Gastrocnemius medialis (tissue), 4 donors: ENCODE results near the gene HMGXB4. TPM values are rescaled to one million over a fixed set of nuclear protein-coding genes. Genes with fewer than 3 reads are reported as not detected.

Experiments used
- ATAC-seq, 2 donors: fragments of 150-250 bp; one replicate each; pipeline ENCODE4 v1.9.1; 2016
- DNase-seq, 2 donors: peaks; one replicate each; pipeline ENCODE4 v3.0.0-alpha.2; 2019
- H3K27ac ChIP-seq, 4 donors: fragments of 200-600 bp; sonication (generic); 1 replicate in 1 of 4; 2 replicates in 3 of 4; pipeline ENCODE4 v1.5.1; 2016 to 2018; ENCODE audit warnings: mild to moderate bottlenecking in 2 of 4, moderate library complexity in 1 of 4
- H3K27me3 ChIP-seq, 3 donors: fragments of 200-600 bp; sonication (generic) in 2 of 3; 1 replicate in 1 of 3; 2 replicates in 2 of 3; pipeline versions ENCODE4 v1.5.1 to v1.6.0; 2016 to 2019; ENCODE audit warnings: mild to moderate bottlenecking in 1 of 3, moderate library complexity in 1 of 3
- H3K36me3 ChIP-seq, 2 donors: fragments of 200-600 bp; sonication (generic) in 1 of 2; one replicate each; pipeline ENCODE4 v1.5.1; 2017 to 2018
- H3K4me1 ChIP-seq, 2 donors: fragments of 200-600 bp; sonication (generic) in 1 of 2; one replicate each; pipeline ENCODE4 v1.5.1; 2016 to 2017; ENCODE audit warnings: mild to moderate bottlenecking in 2 of 2
- H3K4me3 ChIP-seq, 4 donors: fragments of 200-600 bp; sonication (generic) in 3 of 4; 1 replicate in 1 of 4; 2 replicates in 3 of 4; pipeline ENCODE4 v1.5.1; 2016 to 2019; ENCODE audit warnings: mild to moderate bottlenecking in 2 of 4
- H3K9me3 ChIP-seq, 3 donors: fragments of 200-600 bp; sonication (generic) in 2 of 3; 1 replicate in 1 of 3; 2 replicates in 2 of 3; pipeline ENCODE4 v1.5.1; 2016 to 2019
- POLR2A ChIP-seq, 2 donors: fragments of 450-650 bp; IDR thresholded peaks; one replicate each; pipeline ENCODE4 v1.6.1; 2017; ENCODE audit warnings: antibody characterized with exemption in 2 of 2, mild to moderate bottlenecking in 2 of 2, moderate library complexity in 2 of 2
- in situ Hi-C, 4 donors: fragments of 200-750 bp; cut with MboI; loops; one replicate each; pipeline versions ENCODE4 v1.15.0 to v1.8.0; 2017; ENCODE audit warnings: low sequenced_read_pairs in 4 of 4
- intact Hi-C: fragments of 100-400 bp; cut with DNase I; formaldehyde crosslinking; loops from one replicate; pipeline ENCODE4 v1.15.1; 2023; ENCODE audit warnings: low total_unique reads
- total RNA-seq, 4 donors: library from RNA; depleted of rRNA; stranded (reverse); fragments of >200 nt; gene quantifications; one replicate each; pipeline versions ENCODE4 v1.1.0 to v1.2.3, GENCODE V29; 2016
- TF ChIP-seq, protein P1 (sequence below), 5 experiments: fragments of 450-650 bp in 3 of 5; fragments of 200-600 bp in 2 of 5; sonication (generic) in 2 of 5; IDR thresholded peaks in 4 of 5; conservative IDR thresholded peaks in 1 of 5; 1 replicate in 4 of 5; 2 replicates in 1 of 5; pipeline ENCODE4 v1.5.1; 2016 to 2019; ENCODE audit warnings: antibody characterized with exemption in 5 of 5, mild to moderate bottlenecking in 3 of 5, moderate library complexity in 3 of 5

The HMGXB4 gene
- total RNA-seq, 4 donors from 2014 or later: 8.3 to 19.2 (median 12.4) TPM

DNA sequence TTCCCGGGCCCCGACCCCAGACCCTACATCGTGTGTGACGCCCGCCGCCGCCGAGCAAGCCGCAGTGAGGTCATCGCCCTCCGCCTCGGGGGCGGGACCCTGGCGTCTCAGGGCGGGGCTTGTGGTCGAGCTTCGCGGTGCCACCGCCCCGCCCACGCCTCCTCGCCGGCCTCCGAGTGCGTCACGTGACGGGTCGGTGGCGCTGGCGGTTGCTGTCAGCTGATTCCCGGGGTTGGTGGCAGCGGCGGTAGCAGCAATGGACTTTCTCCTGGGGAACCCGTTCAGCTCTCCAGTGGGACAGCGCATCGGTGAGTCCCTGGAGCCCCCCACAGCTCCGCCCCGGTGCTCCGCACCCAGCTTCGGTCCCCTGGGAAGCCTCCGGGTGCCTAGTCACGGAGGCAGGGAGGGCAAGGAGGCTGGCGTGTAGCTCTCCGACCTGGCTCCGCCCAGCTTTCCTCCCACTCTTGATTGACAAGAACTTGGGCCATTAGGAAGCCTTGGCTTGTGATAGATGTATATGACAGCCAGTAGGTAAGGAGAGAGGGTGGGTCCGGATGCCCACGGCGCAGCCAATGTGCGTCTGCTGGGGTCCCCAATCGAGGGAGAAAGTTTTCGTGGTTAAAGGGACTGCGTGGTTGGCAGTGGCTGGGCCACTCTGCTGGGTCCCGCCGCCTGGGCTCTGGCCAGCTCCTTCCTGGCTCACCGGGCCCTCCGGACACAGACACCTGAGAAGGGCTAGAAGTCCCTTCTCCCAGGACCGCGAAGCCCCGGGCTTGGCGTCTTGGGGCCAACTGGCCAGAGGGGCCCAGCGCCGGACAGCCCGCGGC lies 42.6 kb downstream of the HMGXB4 start, which contains the start of gene TOM1:
Gene TOM1, plus strand, starts transcription at position 222 of the 827 bp plus-strand sequence. Its CDS starts 35 bp downstream, at position 257.
- Histone ChIP-seq H3K27me3 (no peaks in the 10 kb centered on the region), H3K36me3 (no peaks in the 10 kb centered on the region), H3K4me3 (peak within 1 kb of the TSS; percentile 80 to 86 (median 82)), H3K4me1 (peaks cover 37 to 39% of the 10 kb centered on the region in 2 donors), H3K27ac (peak within 1 kb of the TSS; percentile 98 to 99 (median 98)), H3K9me3 (no peaks in the 10 kb centered on the region)
- in situ Hi-C loops: no loop called here
- peak; percentile 87 to 91 for ATAC-seq
- intact Hi-C loops: loop anchor here (1.0 to 5.0 kb wide), 4 partner anchors 13 to 1897 kb away; partner anchors contain the start of gene HMGXB4
- TF ChIP-seq, protein P1, sequence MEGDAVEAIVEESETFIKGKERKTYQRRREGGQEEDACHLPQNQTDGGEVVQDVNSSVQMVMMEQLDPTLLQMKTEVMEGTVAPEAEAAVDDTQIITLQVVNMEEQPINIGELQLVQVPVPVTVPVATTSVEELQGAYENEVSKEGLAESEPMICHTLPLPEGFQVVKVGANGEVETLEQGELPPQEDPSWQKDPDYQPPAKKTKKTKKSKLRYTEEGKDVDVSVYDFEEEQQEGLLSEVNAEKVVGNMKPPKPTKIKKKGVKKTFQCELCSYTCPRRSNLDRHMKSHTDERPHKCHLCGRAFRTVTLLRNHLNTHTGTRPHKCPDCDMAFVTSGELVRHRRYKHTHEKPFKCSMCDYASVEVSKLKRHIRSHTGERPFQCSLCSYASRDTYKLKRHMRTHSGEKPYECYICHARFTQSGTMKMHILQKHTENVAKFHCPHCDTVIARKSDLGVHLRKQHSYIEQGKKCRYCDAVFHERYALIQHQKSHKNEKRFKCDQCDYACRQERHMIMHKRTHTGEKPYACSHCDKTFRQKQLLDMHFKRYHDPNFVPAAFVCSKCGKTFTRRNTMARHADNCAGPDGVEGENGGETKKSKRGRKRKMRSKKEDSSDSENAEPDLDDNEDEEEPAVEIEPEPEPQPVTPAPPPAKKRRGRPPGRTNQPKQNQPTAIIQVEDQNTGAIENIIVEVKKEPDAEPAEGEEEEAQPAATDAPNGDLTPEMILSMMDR (IDR thresholded peaks at IDR 0.05 in 4 of 5, conservative IDR thresholded peaks at IDR 0.05 in 1 of 5): peak in 1 of 5 experiments; percentile 36
- TF ChIP-seq POLR2A (IDR thresholded peaks at IDR 0.05): peak; percentile 98
- peak; percentile 96 to 98 for DNase-seq

DNA sequence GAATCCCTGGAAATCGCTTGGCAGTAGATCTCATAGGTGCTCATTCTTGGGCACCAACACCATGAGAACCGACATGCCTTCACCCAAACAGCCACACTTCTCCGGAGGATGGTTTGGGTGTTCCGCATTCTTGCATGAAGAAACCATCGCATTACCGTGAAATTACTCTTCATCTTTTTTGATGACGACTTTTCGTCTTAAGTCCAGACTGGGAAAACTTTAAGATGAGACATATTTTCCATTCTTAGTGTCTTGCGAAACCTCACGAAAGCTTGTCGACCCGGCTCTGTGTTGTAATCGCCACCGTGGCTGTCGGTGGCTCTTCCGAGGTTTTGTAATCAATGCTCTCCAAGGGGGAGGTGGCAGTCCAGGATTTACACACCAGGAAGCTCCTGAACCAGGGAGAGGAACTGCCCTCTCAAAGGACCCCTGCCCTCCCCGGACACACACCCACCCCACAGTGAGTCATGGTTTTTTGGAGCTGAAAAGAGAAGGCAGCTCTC lies 44.1 kb downstream of the HMGXB4 start:
- in situ Hi-C loops: no loop called here
- peak overlapping the region; percentile 98 to 99 (median 98) for H3K27ac ChIP-seq
- H3K27me3 ChIP-seq: no peaks in the 10 kb centered on the region
- peak; percentile 59 to 62 for TF ChIP-seq POLR2A (IDR thresholded peaks at IDR 0.05)
- TF ChIP-seq, protein P1 (IDR thresholded peaks at IDR 0.05 in 4 of 5, conservative IDR thresholded peaks at IDR 0.05 in 1 of 5): no peak
- peak in 1 of 2 donors; percentile 29 for ATAC-seq
- peak; percentile 48 to 85 for DNase-seq
- H3K9me3 ChIP-seq: no peaks in the 10 kb centered on the region
- H3K36me3 ChIP-seq: no peaks in the 10 kb centered on the region
- intact Hi-C loops: loop anchor here (5.0 kb wide), 1 partner anchor 1896 kb away; no protein-coding TSS in a partner anchor
- peak overlapping the region; percentile 80 to 86 (median 82) for H3K4me3 ChIP-seq
- H3K4me1 ChIP-seq: peaks cover 49 to 51% of the 10 kb centered on the region in 2 donors

DNA sequence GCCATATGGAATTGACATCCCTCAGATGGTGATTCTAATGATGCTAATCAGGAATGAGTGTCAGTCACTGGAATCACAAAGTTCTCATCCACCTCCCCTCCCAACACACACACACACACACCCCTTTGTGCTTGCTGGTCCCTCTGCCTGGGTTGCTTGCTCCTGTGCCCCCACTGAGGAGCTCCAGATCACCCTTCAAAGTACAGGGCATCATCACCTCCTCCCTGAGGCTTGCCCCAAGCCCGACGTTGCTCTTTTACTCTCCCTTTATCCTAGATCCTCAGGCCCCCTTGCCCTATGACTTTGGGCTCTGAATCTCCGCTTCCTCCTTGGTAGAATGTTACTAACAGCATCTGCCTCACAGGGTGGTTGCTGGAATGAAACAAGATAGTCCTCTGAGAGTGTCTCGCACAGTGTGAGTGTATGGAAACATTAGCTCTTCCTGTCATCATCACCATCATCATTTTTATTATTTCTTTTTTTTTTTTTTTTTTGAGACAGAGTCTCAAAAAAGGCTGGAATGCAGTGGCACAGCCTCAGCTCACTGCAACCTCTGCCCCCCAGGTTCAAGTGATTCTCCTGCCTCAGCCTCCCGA lies 45.8 kb downstream of the HMGXB4 start:
- Histone ChIP-seq H3K36me3 (no peaks in the 10 kb centered on the region), H3K27ac (peak overlapping the region; percentile 98 to 99 (median 98)), H3K4me3 (no peak overlapping the region), H3K4me1 (peaks cover 65 to 68% of the 10 kb centered on the region in 2 donors), H3K27me3 (no peaks in the 10 kb centered on the region), H3K9me3 (no peaks in the 10 kb centered on the region)
- in situ Hi-C loops: no loop called here
- intact Hi-C loops: loop anchor here (5.0 kb wide), 1 partner anchor 1894 kb away; no protein-coding TSS in a partner anchor
- TF ChIP-seq POLR2A (IDR thresholded peaks at IDR 0.05): peak in 1 of 2 donors; percentile 22
- TF ChIP-seq, protein P1 (IDR thresholded peaks at IDR 0.05 in 4 of 5, conservative IDR thresholded peaks at IDR 0.05 in 1 of 5): no peak
- ATAC-seq: no peak
- DNase-seq: no peak

DNA sequence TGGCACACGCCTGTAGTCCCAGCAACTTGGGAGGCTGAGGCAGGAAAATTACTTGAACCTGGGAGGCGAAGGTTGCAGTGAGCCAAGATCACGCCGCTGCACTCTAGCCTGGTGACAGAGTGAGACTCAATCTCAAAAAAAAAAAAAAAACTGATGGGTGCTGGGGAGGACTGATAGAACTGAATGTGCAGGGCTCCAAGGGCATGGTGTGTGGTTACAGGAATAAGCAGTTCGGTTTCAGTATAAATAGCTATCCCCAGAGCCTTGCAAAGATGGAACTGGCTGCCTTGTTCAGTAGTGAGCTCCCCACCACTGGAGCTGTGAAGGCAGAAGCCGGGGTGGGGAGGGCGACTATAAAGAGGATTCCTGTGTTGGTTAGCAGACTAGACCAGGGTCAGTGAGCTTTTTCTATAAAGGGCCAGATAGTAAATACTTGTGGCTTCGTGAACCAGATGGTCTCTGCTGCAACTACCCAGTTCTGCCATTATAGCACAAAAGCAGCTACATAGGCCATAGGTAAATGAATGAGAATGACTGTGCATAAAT lies 48.3 kb downstream of the HMGXB4 start:
- intact Hi-C loops: no loop called here
- ATAC-seq (peak; percentile 70 to 75), DNase-seq (peak; percentile 48 to 79)
- in situ Hi-C loops: no loop called here
- peaks cover 79 to 86% of the 10 kb centered on the region in 2 donors for H3K4me1 ChIP-seq
- H3K4me3 ChIP-seq: peak overlapping the region in 1 of 4 donors; percentile 20
- peak; percentile 58 to 78 for TF ChIP-seq POLR2A (IDR thresholded peaks at IDR 0.05)
- TF ChIP-seq, protein P1 (IDR thresholded peaks at IDR 0.05 in 4 of 5, conservative IDR thresholded peaks at IDR 0.05 in 1 of 5): peak in 1 of 5 experiments; percentile 11
- H3K27ac ChIP-seq: peak overlapping the region; percentile 98 to 99 (median 98)
- H3K27me3 ChIP-seq: no peaks in the 10 kb centered on the region
- peaks cover 0 to 11% of the 10 kb centered on the region in 2 donors for H3K36me3 ChIP-seq
- H3K9me3 ChIP-seq: no peaks in the 10 kb centered on the region
